Muscle layer of duodenum (tissue), 2 donors: ENCODE results near the gene PKN2.

Experiments
- H3K27ac ChIP-seq: one replicate; pipeline ENCODE4 v1.7.0; 2013; ENCODE audit warnings: mild to moderate bottlenecking, low read length
- H3K27me3 ChIP-seq: one replicate; pipeline ENCODE4 v1.7.0; 2013; ENCODE audit warnings: low read depth, mild to moderate bottlenecking, control low read depth, low read length
- H3K36me3 ChIP-seq, 2 donors: one replicate each; pipeline ENCODE4 v1.7.0; 2013; ENCODE audit warnings: low read length in 2 of 2, control low read depth in 1 of 2, mild to moderate bottlenecking in 1 of 2; ENCODE audit not compliant: insufficient read depth in 2 of 2, control insufficient read depth in 1 of 2
- H3K4me1 ChIP-seq, 2 donors: one replicate each; pipeline ENCODE4 v1.7.0; 2013; ENCODE audit warnings: low read length in 2 of 2, mild to moderate bottlenecking in 2 of 2, control low read depth in 1 of 2, moderate library complexity in 1 of 2; ENCODE audit not compliant: insufficient read depth in 2 of 2, control insufficient read depth in 1 of 2
- H3K4me3 ChIP-seq, 2 donors: one replicate each; pipeline ENCODE4 v1.7.0; 2013; ENCODE audit warnings: low read length in 2 of 2, low read depth in 1 of 2, mild to moderate bottlenecking in 1 of 2
- H3K9me3 ChIP-seq, 2 donors: one replicate each; pipeline ENCODE4 v1.7.0; 2013; ENCODE audit warnings: low read length in 2 of 2, control low read depth in 1 of 2, mild to moderate bottlenecking in 1 of 2; ENCODE audit not compliant: control insufficient read depth in 1 of 2
- donor health status: healthy.

The PKN2 gene

GRCh38 chr1:88883156-88883555 lies 199.1 kb downstream of the PKN2 start:
- Histone ChIP-seq H3K9me3 (no peaks in the 10 kb centered on the region), H3K36me3 (peaks cover 29 to 37% of the 10 kb centered on the region in 2 donors), H3K4me3 (no peak overlapping the region), H3K4me1 (peaks cover 0 to 9% of the 10 kb centered on the region in 2 donors), H3K27ac (no peak overlapping the region), H3K27me3 (no peaks in the 10 kb centered on the region)
